Activated CD8-positive, alpha-beta memory T cell treated with anti-CD3 and anti-CD28 coated beads for 1 hour (primary cell): Measurements from ENCODE around the gene CADM4.

Experiments used
- DNase-seq, 2 donors: peaks; one replicate each; pipeline ENCODE4 v3.0.0-alpha.2; 2020; ENCODE audit warnings: low read depth in 1 of 2; ENCODE audit errors: extremely low read depth in 1 of 2

Gene CADM4

GRCh38 chr19:43634872-43635560, 4.6 kb downstream of the CADM4 start:
- DNase-seq, result no peak

GRCh38 chr19:43634506-43634871, 5.2 kb downstream of the CADM4 start:
- DNase-seq, result no peak

- DNase-seq, result no peak
These were observed 5.6 kb downstream of the CADM4 start for GRCh38 chr19:43634068-43634467.

GRCh38 chr19:43633520-43633919, 6.1 kb downstream of the CADM4 start:
- no peak for DNase-seq

- no peak for DNase-seq
These were observed 8.2 kb downstream of the CADM4 start for GRCh38 chr19:43631491-43631890.

GRCh38 chr19:43628646-43629326, 10.9 kb downstream of the CADM4 start:
- DNase-seq, result no peak

GRCh38 chr19:43626838-43627237, 12.8 kb downstream of the CADM4 start:
- DNase-seq, result no peak

- no peak for DNase-seq
These were observed 13.6 kb downstream of the CADM4 start for GRCh38 chr19:43625918-43626579.

- DNase-seq, result peak; percentile 69 to 73
These were observed 14.7 kb downstream of the CADM4 start for GRCh38 chr19:43624933-43625332.

GRCh38 chr19:43623889-43624670, 15.6 kb downstream of the CADM4 start:
- DNase-seq, result no peak

- no peak for DNase-seq
These were observed 16.7 kb downstream of the CADM4 start for GRCh38 chr19:43622956-43623355.

GRCh38 chr19:43622070-43622469, 17.6 kb downstream of the CADM4 start:
- no peak for DNase-seq

GRCh38 chr19:43620061-43621001, 19.3 kb downstream of the CADM4 start:
- peak; percentile 73 to 75 for DNase-seq

GRCh38 chr19:43619262-43620060, 20.2 kb downstream of the CADM4 start, which contains the start of gene ZNF428:
Gene ZNF428 (minus strand): TSS chr19:43619629. CDS start chr19:43614304, 5,325 bp downstream.
- peak; percentile 63 to 78 for DNase-seq

- DNase-seq, result no peak
These were observed 20.8 kb downstream of the CADM4 start for GRCh38 chr19:43618921-43619261.

- DNase-seq, result no peak
These were observed 22.7 kb downstream of the CADM4 start for GRCh38 chr19:43616954-43617353.

GRCh38 chr19:43616306-43616705, 23.3 kb downstream of the CADM4 start:
- no peak for DNase-seq

- DNase-seq, result no peak
These were observed 27.3 kb downstream of the CADM4 start for GRCh38 chr19:43612374-43612773.

GRCh38 chr19:43611788-43612187, 27.9 kb downstream of the CADM4 start, which contains the start of gene SRRM5:
Gene SRRM5 (plus strand): TSS chr19:43612088. CDS start chr19:43612122, 34 bp downstream.
- DNase-seq, result no peak
